Ovary (tissue), 9 donors: Measurements from ENCODE around the gene KCNIP4. TPM values are rescaled to one million over a fixed set of nuclear protein-coding genes. Genes with fewer than 3 reads are reported as not detected.

Experiments
- DNase-seq, 5 donors: peaks; one replicate each; pipeline ENCODE4 v3.0.0-alpha.2; 2019 to 2020
- H3K27ac ChIP-seq, 2 donors: fragments of 200-600 bp; one replicate each; pipeline versions ENCODE4 v1.5.1 to v1.8.0; 2019 to 2022
- H3K27me3 ChIP-seq: fragments of 200-600 bp; one replicate; pipeline ENCODE4 v1.8.0; 2022
- H3K36me3 ChIP-seq: fragments of 200-600 bp; sonication (generic); one replicate; pipeline ENCODE4 v1.5.1; 2019
- H3K4me1 ChIP-seq: one replicate; pipeline ENCODE4 v1.8.1; 2013; ENCODE audit warnings: mild to moderate bottlenecking, moderate library complexity; ENCODE audit not compliant: insufficient read depth
- H3K4me3 ChIP-seq: fragments of 200-600 bp; sonication (generic); one replicate; pipeline ENCODE4 v1.5.1; 2017
- H3K9me3 ChIP-seq, 2 donors: fragments of 200-600 bp in 1 of 2; sonication (generic) in 1 of 2; one replicate each; pipeline versions ENCODE4 v1.5.1 to v1.8.1; 2013 to 2019; ENCODE audit warnings: mild to moderate bottlenecking in 1 of 2, moderate library complexity in 1 of 2
- EP300 ChIP-seq: sonication (generic); formaldehyde crosslinking; IDR thresholded peaks from one replicate; pipeline ENCODE4 v1.6.1; 2017; ENCODE audit warnings: antibody characterized with exemption
- POLR2A ChIP-seq: fragments of 450-650 bp; IDR thresholded peaks from one replicate; pipeline ENCODE4 v1.6.1; 2017; ENCODE audit warnings: antibody characterized with exemption, mild to moderate bottlenecking, moderate library complexity
- WGBS, 3 donors: extraction: QIAGEN DNeasy Blood & Tissue Kit in 1 of 3; methylation state at CpG; one replicate each; pipeline versions ENCODE4 v1.1.5 to v1.1.7; 2013 to 2017; 5-methylcytosine and 5-hydroxymethylcytosine counted together
- intact Hi-C, 4 donors: fragments of 100-400 bp; cut with DNase I; formaldehyde crosslinking; loops; one replicate each; pipeline versions ENCODE4 v1.11.0 to v1.15.1; 2022 to 2023
- polyA plus RNA-seq, 2 donors: library from polyadenylated mRNA; stranded (reverse); fragments of 200-250 nt in 1 of 2; fragments of 350-450 nt in 1 of 2; fragmentation: Illumina TruSeq in 1 of 2; extraction: RNeasy Lipid Tissue Mini Kit (QIAGEN cat#74804) in 1 of 2; gene quantifications; one replicate each; pipeline ENCODE4 v1.2.3, GENCODE V29; 2013 to 2014
- total RNA-seq, 7 donors: library from RNA; depleted of rRNA in 2 of 7; stranded (reverse); fragments of >200 nt in 2 of 7; fragmentation: NEBNext Ultra II Directional in 3 of 7; extraction: Animal tissue kit (Norgen Biotek cat#: 25700) in 3 of 7; gene quantifications; one replicate each; pipeline versions ENCODE4 v1.1.0 to v1.2.4, GENCODE V29; 2016 to 2023
- TF ChIP-seq, protein P1 (sequence below), 3 donors: fragments of 450-650 bp in 2 of 3; fragments of 200-600 bp in 1 of 3; IDR thresholded peaks; one replicate each; pipeline versions ENCODE4 v1.5.1 to v1.8.0; 2016 to 2022; ENCODE audit warnings: antibody characterized with exemption in 3 of 3, mild to moderate bottlenecking in 1 of 3
- donor health status: DM: no; HTN: no; CAD: no; lungs with moderate emphysema.
- donor health status: DM: no; HTN: no; CAD: no.
- donor health status: Bipolar disorder and iron deficiency.
- donor health status: DM: yes; HTN: yes; CAD: no.
- donor health status: DM: no; HTN: no; CAD: no.
- donor health status: DM: yes; HTN: yes; CAD: no.

Gene KCNIP4
- total and polyA plus RNA-seq, 9 donors, result 0.11 to 3.9 (median 0.93) TPM; not detected in 1

- H3K27ac ChIP-seq, result no peak overlapping the region
- TF ChIP-seq POLR2A, result no peak
- H3K27me3 ChIP-seq, result no peaks in the 10 kb centered on the region
- intact Hi-C loops, result no loop called here
- no peaks in the 10 kb centered on the region for H3K36me3 ChIP-seq
- H3K4me3 ChIP-seq, result no peak overlapping the region
- no peak for DNase-seq
- no peaks in the 10 kb centered on the region for H3K4me1 ChIP-seq
- H3K9me3 ChIP-seq, result no peaks in the 10 kb centered on the region
These were observed 818.0 kb downstream of the KCNIP4 start for GRCh38 chr4:21130606-21131005.

DNA sequence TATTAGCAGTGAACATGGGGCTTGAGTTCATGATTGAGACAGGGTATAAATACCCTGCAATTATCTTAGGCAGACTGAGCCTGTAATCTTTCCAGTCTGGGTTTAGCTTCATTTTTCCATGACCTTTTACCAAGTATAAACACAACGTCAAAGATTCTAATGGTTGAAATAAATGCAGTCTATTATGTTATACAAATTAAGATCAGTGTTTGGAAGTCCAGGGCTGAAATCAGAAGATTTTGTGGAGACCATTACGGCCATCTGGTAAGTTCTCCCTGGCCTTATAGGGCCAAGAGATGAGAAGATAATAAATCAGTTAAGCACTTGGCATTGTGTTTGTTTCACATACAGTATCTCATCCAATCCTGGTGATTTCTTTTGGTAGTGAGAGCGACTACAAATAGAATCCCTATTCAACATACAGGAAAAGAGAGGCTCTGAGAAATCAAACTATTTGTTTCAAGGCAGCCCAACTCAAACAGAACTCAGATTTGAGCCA lies 822.5 kb downstream of the KCNIP4 start:
- no peaks in the 10 kb centered on the region for H3K27me3 ChIP-seq
- 68 to 76% (median 69%) methylated on average over 3 of the region's 3 CpGs for WGBS, 3 donors
- DNase-seq, result no peak
- H3K27ac ChIP-seq, result no peak overlapping the region
- no peaks in the 10 kb centered on the region for H3K9me3 ChIP-seq
- H3K4me3 ChIP-seq, result no peak overlapping the region
- TF ChIP-seq, protein P1, sequence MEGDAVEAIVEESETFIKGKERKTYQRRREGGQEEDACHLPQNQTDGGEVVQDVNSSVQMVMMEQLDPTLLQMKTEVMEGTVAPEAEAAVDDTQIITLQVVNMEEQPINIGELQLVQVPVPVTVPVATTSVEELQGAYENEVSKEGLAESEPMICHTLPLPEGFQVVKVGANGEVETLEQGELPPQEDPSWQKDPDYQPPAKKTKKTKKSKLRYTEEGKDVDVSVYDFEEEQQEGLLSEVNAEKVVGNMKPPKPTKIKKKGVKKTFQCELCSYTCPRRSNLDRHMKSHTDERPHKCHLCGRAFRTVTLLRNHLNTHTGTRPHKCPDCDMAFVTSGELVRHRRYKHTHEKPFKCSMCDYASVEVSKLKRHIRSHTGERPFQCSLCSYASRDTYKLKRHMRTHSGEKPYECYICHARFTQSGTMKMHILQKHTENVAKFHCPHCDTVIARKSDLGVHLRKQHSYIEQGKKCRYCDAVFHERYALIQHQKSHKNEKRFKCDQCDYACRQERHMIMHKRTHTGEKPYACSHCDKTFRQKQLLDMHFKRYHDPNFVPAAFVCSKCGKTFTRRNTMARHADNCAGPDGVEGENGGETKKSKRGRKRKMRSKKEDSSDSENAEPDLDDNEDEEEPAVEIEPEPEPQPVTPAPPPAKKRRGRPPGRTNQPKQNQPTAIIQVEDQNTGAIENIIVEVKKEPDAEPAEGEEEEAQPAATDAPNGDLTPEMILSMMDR (IDR thresholded peaks at IDR 0.05), result no peak
- no peak for TF ChIP-seq EP300
- TF ChIP-seq POLR2A, result no peak
- intact Hi-C loops, result no loop called here
- H3K36me3 ChIP-seq, result no peaks in the 10 kb centered on the region
- H3K4me1 ChIP-seq, result no peaks in the 10 kb centered on the region

DNA sequence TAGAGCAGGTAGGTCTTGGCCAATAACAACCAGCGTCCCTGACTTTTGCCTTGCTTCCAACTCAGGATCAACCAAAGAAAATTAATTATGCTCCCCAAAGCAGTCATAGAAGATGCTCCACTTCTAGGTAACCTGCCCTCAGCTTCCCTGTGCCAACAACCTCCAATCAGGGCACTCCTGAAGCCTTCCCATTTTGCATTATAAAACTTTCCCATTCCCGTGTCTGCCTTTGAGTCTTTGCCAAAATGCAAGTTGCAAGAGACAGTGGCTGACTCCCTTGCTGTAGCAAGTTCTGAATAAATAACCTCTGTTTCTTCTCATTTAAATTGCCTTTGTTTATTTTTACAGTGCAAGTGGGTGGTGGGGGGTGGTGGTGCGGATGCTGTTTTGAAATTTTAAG lies 830.3 kb downstream of the KCNIP4 start:
- Histone ChIP-seq H3K27ac (no peak overlapping the region), H3K27me3 (no peaks in the 10 kb centered on the region), H3K9me3 (no peaks in the 10 kb centered on the region), H3K4me1 (no peaks in the 10 kb centered on the region), H3K4me3 (no peak overlapping the region), H3K36me3 (no peaks in the 10 kb centered on the region)
- no peak for TF ChIP-seq EP300
- TF ChIP-seq POLR2A, result no peak
- TF ChIP-seq, protein P1 (IDR thresholded peaks at IDR 0.05), result no peak
- no peak for DNase-seq
- WGBS, 3 donors, result 35 to 38% (median 37%) methylated on average over 3 of the region's 3 CpGs
- intact Hi-C loops, result no loop called here

GRCh38 chr4:21117541-21118180 lies 830.9 kb downstream of the KCNIP4 start:
- intact Hi-C loops, result no loop called here
- H3K4me1 ChIP-seq, result peaks cover 1% of the 10 kb centered on the region
- H3K27me3 ChIP-seq, result no peaks in the 10 kb centered on the region
- TF ChIP-seq, protein P1 (IDR thresholded peaks at IDR 0.05), result no peak
- TF ChIP-seq POLR2A (no peak), EP300 (no peak)
- H3K27ac ChIP-seq, result no peak overlapping the region
- H3K4me3 ChIP-seq, result no peak overlapping the region
- no peaks in the 10 kb centered on the region for H3K36me3 ChIP-seq
- DNase-seq, result no peak
- 39 to 55% (median 41%) methylated on average over 7 of the region's 7 CpGs for WGBS, 3 donors
- no peaks in the 10 kb centered on the region for H3K9me3 ChIP-seq

DNA sequence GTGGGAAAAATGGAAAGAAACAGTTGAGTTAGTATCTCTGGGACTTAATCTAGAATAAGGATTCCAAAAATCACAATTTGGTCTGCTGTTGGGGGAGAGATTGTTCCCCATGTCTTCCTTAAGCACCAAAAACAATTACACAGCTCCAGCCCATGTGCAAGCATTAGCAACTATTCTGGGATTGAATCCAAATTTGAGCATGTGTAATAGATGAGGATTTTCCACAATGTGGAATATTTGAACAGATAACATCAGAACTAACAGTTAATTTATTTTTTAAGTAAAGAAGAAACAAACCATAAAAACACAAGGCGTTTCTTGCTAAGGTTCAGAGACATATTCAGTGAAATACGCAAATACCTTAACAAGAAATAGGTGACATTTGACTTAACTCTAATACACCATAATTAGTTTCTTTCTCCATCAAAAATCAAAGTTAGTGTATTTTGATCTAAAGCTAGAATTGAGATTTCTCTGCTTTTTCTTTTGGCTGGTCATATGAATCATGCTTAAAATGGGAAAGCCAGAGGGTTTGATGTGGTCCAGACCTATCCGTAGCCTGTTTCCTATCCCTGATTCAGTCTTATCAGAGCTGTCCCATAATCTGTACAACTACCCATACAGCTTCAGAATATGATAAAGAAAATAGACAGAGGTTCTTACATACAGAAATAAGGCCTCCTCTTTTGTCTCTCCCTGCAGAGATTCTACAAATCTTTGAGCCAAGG lies 834.9 kb downstream of the KCNIP4 start:
- H3K4me3 ChIP-seq, result no peak overlapping the region
- intact Hi-C loops, result no loop called here
- no peaks in the 10 kb centered on the region for H3K9me3 ChIP-seq
- H3K27me3 ChIP-seq, result no peaks in the 10 kb centered on the region
- WGBS, 3 donors, result 24 to 32% (median 30%) methylated on average over 3 of the region's 3 CpGs
- no peak for TF ChIP-seq EP300
- TF ChIP-seq POLR2A, result no peak
- TF ChIP-seq, protein P1 (IDR thresholded peaks at IDR 0.05), result no peak
- no peak overlapping the region for H3K27ac ChIP-seq
- H3K4me1 ChIP-seq, result peaks cover 1% of the 10 kb centered on the region
- DNase-seq, result no peak
- no peaks in the 10 kb centered on the region for H3K36me3 ChIP-seq
